Fibroblast of mammary gland (primary cell): ENCODE data around the gene NAT16.

Source experiments
- DNase-seq: peaks from one replicate; pipeline ENCODE4 v3.0.0-alpha.2; 2010; ENCODE audit warnings: low read depth
- H3K4me3 ChIP-seq: 2 replicates; pipeline ENCODE4 v1.5.1; 2011; ENCODE audit warnings: low read depth, mild to moderate bottlenecking, low read length, moderate library complexity; ENCODE audit not compliant: control insufficient read depth
- CTCF ChIP-seq: conservative IDR thresholded peaks from 2 replicates; pipeline ENCODE4 v1.5.1; 2011; ENCODE audit warnings: low read depth, low read length, inconsistent platforms; ENCODE audit not compliant: control insufficient read depth, insufficient read depth

NAT16 gene

GRCh38 chr7:101179117-101179516 is 976 bp downstream of the NAT16 start:
- H3K4me3 ChIP-seq, result no peak overlapping the region
- no peak for DNase-seq
- TF ChIP-seq CTCF, result no peak

DNA sequence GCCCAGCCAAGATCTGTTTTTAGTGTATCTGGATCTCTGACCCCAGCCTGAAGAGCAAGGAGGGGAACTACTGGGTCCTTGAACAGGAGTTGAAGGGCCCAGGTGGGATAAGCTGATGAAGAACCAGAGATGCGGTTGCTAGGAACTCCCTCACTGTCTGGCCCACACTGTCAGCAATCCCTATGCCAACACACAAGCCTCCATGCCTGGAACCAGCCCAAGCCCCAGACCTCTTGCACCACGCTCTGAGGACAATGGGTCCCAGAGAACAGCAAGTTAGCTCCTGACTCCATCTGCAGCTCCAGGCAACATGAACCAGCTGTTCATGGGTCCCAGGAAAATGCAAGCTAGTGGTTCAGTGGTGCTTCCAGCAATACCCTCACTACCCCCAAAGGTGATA is 2.4 kb downstream of the NAT16 start:
- no peak for DNase-seq
- H3K4me3 ChIP-seq, result no peak overlapping the region
- no peak for TF ChIP-seq CTCF

- H3K4me3 ChIP-seq, result no peak overlapping the region
- no peak for TF ChIP-seq CTCF
- no peak for DNase-seq
These were observed 4.4 kb downstream of the NAT16 start for GRCh38 chr7:101175664-101176063.

DNA sequence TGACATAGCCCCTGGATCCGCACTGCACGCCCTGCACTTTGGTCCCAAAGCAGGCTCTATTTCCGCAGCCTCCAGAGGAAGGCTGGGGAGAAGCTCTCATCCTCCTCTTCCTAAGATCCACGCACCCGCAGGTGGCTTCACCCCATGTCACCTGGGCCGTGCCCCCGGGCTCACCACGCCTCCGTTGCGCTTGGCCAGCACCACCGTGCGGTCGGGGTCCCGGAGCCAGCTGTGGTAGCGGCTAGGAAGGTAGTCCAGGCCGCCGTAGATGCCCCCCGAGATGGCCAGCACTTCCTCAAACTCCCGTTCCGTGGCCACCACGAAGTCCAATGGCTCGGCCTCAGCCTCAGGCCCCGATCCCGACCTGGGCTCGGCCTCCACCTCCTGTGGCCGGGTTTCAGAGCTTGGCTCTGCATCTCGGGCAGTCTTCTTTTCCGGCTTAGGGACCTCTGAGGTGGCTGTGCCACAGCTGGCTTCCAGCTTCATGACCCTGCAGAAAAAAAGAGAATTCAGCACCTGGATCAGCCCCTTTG is 5.7 kb downstream of the NAT16 start:
- TF ChIP-seq CTCF, result no peak
- no peak overlapping the region for H3K4me3 ChIP-seq
- DNase-seq, result no peak

GRCh38 chr7:101173752-101174244 is 6.3 kb downstream of the NAT16 start:
- no peak for TF ChIP-seq CTCF
- H3K4me3 ChIP-seq, result no peak overlapping the region

DNA sequence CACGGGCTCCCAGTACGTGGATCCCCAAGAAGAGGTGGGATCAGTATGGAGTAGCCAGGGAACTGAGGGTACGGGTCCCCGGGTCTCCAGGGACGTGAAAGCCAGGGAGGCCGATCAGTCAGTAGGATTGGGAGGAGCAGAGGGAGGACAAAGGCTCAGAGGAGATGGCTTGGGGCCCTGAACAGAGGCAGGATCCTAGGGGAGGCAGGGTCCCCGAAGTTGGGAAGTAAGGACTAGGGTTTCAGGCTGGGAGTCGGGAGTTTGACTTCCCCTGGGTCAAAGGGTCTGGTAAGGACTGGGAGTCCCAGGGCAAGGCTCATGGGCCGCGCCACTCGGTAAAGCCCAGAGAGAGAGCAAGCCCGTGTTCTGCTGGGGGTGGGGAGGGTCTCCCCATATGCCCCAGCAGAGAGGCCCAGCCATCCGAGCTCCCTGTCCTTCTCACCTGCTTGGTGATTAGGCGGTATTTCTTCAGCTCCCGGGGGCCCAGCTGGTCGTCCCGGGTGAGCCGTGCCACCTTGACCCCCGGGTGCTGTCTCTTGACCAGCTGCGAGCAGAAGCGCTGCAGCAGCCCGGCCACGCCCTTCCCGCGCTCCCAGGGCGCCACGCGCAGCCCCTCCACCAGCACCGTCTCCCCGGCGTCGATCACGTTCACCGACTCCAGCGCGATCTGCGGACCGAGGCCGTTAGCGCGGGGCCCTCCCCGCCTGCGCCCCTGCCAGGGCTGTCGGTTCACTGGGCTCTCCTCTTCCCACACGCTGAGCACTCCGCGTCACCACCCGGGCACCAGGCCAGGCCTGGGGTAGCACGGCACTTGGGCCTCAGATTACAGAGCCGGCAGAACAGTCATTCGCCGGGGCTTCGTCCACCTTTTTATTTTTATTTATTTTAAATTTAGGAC is 7.0 kb downstream of the NAT16 start:
- no peak for TF ChIP-seq CTCF
- no peak overlapping the region for H3K4me3 ChIP-seq
- peak; percentile 69 for DNase-seq

More at GRCh38 chr7:101173752-101174244, 6.3 kb downstream of the NAT16 start:
- DNase-seq, result peak; percentile 55
